ENCODE results near the gene TAS1R2. TPM values are rescaled to one million over a fixed set of nuclear protein-coding genes. Genes with fewer than 3 reads are reported as not detected.
"Not testable (repeated sequence)": the region's sequence is repeated elsewhere in the genome, so short reads cannot be mapped to it uniquely, and the experiment has no call there.

TAS1R2 gene
- total RNA-seq, 1 donor from 2014 or later, result not detected

DNA sequence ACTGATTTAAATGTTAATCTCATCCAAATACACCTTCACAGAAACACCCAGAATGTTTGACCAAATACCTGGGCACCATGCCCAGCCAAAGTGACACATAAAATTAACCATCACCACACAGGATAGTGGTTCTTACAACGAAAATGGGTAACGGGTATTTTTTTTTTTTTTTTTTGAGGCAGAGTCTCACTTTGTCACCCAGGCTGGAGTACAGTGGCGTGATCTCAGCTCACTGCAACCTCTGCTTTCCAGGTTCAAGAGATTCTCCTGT is 11.1 kb upstream of the TAS1R2 start:
- intact Hi-C loops (cut with micrococcal nuclease), result not testable (repeated sequence)

DNA sequence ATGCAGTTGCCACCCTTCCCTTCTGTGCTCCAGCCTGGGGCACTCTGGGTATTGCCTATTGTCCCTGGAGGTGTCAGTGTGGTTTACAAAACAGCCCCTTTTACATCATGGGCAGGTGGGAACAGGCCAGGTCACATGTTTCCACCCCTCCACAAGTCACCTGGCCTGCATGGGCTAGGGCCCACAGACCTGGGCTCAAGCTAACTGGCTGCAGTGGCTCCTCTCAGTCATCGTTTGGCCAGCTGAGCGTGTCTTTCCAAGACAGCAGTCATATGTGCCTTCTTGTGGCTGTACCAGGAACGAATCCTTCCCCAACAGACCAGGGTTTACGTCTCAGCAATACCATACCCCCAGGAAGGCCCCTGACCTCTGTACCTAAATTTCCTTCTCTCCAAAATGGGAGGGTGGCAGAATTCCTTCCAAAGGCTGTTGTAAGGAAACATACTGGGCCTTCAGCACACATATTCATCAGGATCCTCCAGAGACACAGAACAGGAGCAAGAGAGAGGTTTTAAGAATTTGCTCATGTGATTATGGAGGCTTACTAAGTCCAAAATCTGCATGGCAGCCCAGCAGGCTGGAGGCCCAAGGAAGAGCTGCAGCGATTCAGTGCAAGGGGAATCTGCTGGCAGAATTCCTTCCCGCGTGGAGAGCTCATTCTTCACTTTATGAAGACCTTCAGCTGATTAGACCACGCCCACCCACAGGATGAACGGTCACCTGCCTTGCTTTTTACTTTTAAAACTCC is 10.6 kb upstream of the TAS1R2 start:
- intact Hi-C loops (cut with micrococcal nuclease), result no loop called here

DNA sequence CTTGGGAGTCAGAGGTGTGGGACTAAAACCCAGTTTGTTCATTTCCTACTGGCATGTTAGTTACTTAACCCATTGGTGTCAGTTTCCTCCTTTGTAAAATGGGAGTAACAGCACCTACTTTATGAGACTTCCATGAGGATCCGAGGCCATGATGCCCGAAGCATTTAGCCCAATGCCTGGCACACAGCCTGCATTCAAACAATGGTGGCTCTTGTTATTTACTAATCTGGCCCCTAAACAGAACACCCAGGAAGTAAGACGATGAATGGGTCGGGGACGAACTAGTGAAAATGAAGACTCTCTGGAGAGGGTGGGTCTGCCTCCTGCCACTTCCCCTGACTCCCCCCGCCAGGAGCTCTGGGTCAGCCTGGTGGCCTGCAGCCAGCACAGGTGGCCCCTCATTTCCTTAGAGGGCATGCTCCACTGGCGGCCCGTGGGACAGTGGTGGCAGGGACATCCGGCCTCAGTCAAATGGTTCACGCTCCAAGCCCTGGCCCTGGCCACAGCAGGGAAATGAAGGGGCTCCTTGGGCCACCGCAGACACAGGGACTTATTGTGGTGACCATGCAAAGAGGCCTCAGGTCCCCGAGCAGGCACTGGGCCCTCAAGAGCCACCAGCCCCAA is 9.5 kb upstream of the TAS1R2 start:
- intact Hi-C loops (cut with micrococcal nuclease), result no loop called here

DNA sequence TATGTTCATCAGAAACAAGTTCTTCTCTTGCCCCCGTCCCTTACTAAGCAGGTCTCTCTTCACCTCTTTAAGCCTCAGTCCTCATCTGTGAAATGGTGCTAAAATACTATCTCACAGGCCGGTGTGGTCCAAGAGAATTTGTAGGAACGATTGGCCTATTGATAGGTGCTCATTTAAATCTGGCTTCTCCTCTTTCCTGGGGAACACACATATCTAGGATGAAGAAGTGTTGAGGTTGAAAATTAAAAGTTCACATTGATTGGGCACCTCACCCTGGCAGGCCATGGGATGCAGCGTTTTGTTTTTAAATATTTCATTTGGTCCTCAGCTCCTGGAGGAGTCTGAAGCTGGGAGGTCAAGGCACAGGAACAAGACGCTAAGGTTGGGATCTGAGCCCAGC is 8.9 kb upstream of the TAS1R2 start:
- intact Hi-C loops (cut with micrococcal nuclease), result no loop called here

DNA sequence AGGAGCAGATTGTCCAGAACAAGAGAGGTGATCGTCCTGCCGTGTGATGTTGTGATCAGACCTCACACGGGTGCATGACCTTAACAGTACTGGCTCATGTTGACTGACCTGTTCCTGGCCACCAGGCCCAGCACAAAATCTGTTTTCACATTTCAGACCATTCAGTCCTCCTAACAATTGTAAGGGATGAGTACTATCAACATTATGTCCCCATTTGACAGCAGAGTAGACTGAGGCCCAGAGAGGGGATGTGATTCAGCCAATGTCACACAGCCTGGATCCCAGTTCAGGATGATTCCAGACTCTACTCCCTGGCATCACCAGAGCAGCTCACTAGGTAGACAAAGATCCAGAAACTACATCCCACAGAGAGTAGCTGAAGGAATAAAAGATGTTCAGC is 7.4 kb upstream of the TAS1R2 start:
- intact Hi-C loops (cut with micrococcal nuclease), result no loop called here

DNA sequence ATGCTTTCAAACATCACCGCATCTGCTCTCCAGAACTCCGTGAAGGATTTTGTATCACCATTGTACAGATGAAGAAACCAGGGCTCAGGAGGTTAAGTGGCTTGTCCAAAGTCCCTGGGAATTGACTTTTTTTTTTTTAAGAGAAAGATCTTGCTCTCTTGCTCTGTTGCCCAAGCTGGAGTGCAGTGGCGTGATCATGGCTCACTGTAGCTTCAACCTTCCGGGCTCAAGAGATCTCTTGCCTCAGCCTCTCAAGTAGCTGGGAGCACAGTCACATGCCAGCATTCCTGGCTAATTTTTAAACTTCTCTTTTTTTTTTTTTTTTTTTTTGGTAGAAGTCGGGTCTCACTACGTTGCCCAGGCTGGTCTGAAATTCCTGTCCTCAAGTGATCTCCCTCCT is 6.9 kb upstream of the TAS1R2 start:
- intact Hi-C loops (cut with micrococcal nuclease), result no loop called here

DNA sequence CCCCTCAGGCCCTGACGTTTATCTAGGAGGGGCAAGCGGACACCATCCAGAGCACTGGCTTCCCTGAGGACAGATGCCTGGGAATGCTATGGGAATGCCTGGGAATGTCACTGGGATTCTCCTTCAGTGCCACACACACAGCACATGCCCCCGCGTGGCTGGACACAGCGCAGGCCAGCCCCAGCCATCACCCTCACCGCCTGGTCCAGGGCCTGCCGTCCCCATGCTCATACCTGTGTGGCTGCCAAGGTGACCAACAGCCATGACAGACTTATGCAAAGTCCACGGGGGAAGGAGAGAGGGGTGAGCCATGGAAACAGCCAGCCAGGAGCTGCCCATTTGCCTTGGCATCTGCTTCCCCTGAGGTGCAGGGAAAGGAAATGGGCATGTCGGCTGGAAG is 5.7 kb upstream of the TAS1R2 start:
- intact Hi-C loops (cut with micrococcal nuclease), result no loop called here

DNA sequence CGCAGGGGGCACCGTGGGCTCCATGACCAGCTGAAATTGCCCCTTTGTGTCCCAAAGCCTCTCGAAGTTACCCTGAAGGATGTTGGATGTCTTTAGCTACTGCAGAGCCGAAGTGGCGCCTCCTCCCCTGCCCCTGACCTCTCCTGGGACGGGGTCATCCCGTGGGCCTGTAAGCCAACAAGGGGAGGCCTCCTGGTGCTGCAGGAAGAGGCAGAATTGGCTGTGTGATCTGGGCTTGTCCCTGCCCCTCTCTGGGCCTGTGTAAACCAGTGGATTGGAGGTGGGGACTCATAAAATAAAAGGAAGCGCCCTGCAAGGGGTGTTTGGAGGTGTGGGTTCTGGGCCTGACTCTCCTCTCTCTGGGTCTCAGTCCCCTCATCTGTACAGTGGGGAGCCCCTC is 2.1 kb upstream of the TAS1R2 start:
- intact Hi-C loops (cut with micrococcal nuclease), result no loop called here

DNA sequence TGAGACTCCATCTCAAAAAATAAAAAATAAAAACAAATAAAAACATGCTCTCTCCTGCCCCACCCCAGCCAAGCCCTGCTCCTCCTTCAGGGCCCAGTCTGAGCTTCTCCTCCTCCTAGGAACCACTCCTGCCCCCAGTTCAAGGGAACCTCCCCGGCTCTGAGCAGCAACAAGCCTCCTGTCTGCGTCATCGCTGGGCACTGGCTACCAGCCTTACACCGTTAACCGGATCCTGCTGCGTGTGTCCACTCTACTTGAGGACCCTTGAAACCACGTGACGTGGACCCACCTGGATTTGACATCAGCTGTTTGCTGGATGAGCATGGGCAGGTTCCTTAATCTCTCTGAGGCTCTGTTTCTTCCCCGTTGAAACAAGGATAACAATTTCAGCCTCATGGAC is 1.6 kb upstream of the TAS1R2 start:
- intact Hi-C loops (cut with micrococcal nuclease), result no loop called here

DNA sequence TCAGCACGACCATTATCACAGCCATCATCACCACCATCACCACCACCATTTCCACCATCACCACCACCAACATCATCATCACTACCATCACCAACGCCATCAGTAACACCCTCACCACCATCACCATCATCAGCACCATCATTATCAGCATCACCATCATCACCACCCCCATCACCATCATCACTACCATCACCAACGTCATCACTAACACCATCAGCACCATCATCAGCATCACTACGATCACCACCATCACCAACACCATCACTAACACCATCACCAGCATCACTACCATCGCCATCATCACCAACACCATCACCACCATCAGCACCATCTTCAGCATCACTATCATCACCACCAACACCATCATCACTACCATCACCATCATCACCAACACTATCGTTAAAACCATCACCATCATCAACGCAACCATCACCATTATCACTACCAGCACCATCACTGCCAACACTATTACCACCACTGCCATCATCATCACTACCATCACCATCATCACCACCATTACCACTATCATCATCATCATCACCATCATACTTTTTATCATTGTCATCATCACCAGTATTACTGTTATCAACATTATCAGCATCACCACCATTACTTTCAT is 1.3 kb downstream of the TAS1R2 start:
- intact Hi-C loops (cut with micrococcal nuclease), result no loop called here

DNA sequence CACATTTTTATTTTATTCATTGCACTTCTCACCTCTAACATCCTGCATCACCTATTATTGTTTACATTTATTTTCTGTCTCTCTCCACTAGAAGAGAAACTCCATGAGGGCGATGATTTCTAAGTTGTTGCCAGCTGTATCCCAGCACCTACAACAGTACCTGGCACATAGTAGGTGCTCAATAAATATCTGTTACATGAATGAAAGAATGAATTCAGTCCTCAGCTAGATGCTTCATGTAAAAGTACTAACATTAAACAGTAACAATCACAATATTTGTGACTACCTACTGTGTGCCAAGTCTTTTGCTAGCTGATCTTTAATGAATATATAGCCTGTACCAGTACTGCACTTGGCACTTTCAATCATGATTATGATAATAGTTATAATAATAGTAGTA is 3.0 kb downstream of the TAS1R2 start:
- intact Hi-C loops (cut with micrococcal nuclease), result no loop called here

DNA sequence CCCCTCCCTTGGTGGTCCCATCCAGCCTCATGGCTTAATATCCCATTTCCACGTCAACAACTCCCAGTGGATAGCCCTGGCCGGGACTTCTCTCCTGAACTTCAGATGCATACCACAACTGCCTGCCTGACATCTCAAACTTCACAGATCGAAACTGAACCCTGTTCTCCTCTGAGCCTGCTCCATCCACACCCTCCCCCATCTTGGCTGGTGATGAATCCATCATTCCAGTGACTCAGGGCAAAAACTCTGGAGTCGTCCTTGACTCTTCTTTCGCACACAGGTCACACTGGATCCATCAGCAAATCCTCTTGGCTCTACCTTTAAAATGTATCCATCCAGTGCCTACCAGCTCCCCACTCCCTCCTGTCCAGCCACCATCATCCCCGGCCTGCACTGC is 3.9 kb downstream of the TAS1R2 start:
- intact Hi-C loops (cut with micrococcal nuclease), result no loop called here

DNA sequence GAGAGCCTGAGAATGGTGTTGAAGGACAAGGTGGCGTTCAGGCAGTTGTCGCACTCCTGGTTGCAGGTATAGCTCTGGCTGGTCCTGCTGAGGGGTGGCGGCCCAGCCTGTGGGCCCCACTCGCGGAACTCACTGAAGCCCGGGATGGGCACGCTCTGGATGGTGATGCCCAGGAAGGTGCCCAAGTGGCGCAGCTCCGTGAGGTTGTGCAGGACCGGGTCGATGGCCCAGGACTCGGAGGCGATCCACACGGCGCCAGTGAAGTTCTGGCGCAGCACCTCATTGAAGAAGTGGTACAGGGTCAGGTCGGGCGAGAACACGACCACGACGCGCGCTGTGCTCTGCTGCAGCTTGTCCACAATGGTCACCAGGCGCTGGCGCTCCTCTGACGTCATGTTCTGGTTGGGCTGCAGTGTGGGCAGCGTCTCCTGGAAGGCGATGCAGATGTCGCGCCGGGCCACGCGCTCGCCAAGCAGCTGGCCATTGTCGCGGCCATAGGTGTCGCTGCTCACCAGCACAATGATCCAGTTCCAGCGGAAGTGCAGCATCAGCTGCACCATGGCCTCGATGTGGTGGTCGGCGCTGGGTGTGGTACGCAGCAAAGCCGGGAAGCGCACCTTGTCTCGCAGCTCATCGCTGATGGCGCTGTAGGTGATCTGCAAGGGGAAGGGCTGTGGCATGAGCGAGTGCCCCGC is 5.0 kb downstream of the TAS1R2 start:
- intact Hi-C loops (cut with micrococcal nuclease), result no loop called here

DNA sequence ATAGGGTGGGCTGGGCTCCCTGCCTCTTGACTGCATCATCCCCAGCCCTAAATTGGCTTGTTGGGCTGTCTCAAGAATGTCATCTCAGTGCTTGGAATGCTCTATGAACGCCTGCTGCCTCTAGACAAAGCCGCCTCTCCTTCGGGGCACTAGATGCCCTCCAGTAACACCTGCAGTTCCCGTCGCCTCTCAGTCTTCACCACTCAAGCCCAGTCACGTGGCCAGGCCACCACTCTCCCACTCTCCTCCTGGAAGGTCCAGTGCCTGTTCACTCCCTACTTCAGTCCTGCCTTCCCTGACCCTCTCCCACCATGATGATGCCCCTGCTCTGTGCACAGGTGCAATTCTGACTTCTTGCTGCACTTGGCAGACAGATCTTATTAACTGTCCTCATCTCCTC is 7.0 kb downstream of the TAS1R2 start:
- intact Hi-C loops (cut with micrococcal nuclease), result no loop called here

DNA sequence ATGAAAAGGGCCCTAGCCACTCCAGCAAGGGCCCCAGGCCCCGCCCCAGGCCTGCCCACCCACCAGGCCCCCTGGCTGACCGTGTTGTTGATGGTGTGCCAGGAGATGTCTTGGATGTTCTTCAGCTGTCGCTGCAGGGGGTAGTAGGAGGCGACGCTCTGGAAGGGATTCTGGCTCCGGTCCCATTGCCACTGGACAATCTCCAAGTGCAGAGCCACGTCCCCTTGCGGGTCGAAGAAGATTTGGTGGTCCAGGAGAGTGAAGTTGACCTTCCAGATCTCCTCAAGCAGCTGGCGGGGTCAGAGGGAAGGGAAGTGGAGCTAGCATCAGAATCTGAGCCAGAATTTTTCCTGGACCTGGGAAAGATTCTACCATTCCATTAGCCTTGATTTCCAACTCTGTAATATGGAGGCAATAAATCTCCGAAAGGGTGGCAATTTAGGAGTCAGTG is 10.2 kb downstream of the TAS1R2 start:
- intact Hi-C loops (cut with micrococcal nuclease), result no loop called here

DNA sequence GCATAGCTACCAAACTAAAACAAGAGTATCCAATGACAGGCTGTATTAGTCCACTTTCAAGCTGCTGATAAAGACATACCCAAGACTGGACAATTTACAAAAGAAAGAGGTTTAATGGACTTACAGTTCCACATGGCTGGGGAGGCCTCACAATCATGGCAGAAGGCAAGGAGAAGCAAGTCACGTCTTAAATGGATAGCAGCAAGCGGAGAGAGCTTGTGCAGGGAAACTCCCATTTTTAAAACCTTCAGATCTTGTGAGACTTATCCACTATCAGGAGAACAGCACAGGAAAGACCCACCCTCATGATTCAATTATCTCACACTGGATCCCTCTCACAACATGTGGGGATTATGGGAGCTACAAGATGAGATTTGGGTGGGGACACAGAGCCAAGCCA is 11.7 kb downstream of the TAS1R2 start:
- intact Hi-C loops (cut with micrococcal nuclease), result not testable (repeated sequence)

DNA sequence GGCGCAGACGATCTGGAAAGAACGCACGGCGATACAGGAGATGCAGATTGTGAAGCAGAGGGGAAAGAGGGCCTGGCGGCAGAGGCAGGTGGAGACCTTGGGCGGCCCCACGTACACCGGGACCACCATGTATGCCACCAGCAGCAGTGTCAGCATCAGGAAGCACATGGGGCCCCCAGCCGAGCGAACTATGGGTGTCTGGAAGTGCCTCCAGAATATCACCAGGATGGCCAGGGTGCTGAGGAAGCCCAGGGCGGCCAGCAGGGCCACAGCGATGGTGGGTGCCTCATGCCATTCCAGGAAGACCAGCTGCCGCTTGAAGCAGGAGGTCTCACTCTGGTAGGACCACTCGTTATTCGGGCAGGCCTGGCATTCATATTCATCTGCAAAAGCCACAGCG is 19.3 kb downstream of the TAS1R2 start:
- intact Hi-C loops (cut with micrococcal nuclease), result no loop called here

DNA sequence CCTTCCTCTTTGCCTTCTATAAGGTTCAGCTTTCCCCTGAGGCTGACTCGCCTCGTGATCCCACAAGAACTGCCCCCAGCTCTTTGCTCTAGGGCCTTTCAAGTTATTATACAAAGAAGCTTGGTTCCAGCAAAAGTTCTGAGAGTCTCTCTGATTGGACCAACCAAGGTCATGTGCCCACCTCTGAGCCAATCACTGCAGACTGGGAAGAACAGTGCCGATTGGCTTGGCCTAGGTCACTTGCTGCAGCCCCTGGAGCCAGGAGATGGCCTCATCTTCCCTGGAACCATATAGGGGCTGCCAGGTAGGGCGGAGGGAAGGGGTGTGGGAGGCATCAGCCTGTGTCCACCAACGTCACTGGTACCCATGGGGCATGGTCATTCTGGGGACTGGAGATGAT is 22.8 kb downstream of the TAS1R2 start:
- intact Hi-C loops (cut with micrococcal nuclease), result no loop called here

DNA sequence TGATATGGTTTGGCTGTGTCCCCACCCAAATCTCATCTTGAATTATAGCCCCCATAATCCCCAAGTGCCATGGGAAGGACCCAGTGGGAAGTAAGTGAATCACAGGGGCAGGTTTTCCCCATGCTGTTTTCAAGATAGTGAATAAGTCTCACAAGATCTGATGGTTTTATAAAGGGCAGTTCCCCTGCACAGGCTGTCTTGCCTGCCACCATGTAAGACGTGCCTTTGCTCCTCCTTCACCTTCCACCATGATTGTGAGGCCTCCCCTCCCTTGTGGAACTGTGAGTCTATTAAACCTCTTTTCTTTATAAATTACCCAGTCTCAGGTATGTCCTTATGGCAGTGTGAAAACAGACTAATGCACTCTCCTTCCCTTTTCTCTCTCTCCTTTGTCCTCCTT is 27.1 kb downstream of the TAS1R2 start:
- intact Hi-C loops (cut with micrococcal nuclease), result not testable (repeated sequence)

DNA sequence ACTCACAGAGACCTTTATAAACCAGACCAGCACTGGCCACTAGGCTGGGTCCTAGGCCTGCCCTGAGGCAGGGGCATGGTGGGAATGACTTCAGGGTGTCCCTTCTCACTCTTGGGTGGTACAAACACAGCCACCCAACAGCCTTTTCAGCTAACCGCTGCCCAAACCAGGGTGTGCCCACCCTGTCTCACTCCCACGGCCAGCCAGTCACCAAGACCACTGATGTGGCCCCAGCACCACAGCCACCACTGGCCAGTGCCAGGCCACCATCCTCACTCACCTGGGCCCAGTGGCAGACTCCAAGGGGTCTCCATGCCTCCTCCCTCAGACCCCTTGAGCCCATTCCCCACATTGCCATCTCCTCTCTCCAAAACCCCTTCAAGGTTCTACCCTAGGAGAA is 27.8 kb downstream of the TAS1R2 start:
- intact Hi-C loops (cut with micrococcal nuclease), result no loop called here

DNA sequence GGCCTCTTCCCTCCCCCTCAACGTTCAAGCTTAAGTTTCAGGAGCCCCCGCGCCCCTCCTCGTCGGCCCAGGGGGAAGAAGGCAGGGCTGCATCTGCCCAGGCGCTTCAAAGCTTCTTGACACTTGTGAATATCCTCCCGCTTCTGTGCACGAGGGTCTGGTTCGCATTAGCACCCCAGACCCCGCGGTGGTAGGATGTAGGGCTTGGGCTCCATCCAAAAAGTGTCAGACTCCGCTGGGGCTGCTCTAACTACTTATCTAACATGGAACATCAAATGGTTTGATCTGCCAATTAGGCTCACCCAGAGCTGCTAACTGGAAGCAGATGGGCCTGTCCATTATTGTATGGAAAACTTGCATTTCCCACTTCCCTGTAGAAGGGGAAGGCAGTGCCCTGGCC is 28.9 kb downstream of the TAS1R2 start:
- intact Hi-C loops (cut with micrococcal nuclease), result no loop called here

DNA sequence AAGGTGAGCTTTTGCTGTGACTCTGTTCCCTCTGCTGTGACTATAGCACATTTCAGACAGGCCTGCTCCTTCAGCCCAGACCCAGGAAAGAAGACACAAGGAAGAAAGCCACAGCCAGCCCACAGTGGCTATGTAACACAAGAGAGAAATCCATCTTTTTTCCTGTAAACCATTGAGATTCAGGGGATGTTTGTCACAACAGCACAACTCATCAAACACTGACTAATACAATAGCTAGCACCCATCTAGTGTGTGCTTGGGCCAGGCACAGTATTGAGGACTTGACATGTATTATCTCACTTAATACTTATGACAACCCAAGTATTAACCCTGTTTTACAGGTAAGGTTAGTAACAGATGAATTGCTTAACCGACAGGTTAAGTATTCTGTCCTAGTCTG is 29.8 kb downstream of the TAS1R2 start:
- intact Hi-C loops (cut with micrococcal nuclease), result no loop called here

DNA sequence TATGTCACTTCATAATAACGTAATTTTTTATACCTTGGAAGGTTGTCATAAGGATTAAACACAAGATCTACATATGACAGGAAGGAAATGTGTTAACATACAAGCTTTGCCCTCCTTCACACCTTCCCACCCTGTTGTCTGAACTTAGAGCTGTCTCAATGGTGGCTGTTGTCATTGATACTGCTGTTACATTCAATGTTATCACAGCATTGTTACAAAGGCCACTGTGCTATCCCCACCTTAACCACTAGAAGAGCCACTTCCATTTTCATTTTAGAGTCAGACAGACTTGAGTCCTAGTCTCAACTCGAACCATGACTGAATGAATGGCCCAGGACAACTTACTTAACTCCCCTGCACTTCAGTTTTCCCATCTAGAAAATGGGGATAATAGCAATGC is 31.2 kb downstream of the TAS1R2 start:
- intact Hi-C loops (cut with micrococcal nuclease), result no loop called here

Measured in T-helper 1 cell treated with Interleukin-12 subunit alpha and Interleukin-12 subunit beta and Interleukin-4 antibody, amounts not matched to agents 30 ng/mL and 1 ng/mL, for 36 hours (primary cell).